NCI-H2196 treated with DMSO at 0.1 percent for 48 hours (cell line): ENCODE measurements around the gene ARVCF.
A peak's percentile ranks its signal among the peaks of the same experiment; 100 is the strongest.

ENCODE experiments used
- DNase-seq: peaks from one replicate; lab custom pipeline; 2025; ENCODE audit not compliant: unreplicated experiment; lab: John Stamatoyannopoulos, UW

ARVCF gene

DNA sequence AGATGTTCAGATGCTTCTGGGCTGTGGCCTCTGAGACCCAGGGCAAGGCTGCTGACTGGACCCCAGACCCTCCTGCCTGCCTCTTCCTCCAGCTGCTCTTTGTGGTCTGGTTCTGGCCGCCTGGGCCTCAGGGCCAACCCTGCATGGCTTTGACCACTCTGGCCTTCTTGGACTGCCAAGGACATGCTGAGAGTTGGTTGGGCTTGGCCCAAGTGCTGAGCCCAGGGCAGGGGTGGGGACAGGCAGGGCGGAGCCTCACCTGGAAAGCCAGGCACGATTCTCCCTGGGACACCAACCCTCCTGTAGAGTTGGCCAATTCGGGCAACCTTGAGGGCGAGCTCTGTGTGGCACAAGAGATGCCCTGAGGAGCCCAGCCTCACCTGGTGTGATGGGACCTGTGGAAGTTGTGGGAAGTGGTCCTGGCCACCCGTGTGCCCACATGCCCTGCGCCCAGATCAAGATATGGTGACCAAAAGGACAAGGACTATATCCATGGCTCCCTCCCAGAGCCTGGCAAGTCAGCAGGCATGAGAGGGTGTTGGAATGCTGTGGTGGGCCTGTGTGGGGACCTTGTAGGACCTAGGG is 15.9 kb upstream of the ARVCF start:
- no peak for DNase-seq

GRCh38 chr22:20031732-20032406 is 15.2 kb upstream of the ARVCF start:
- no peak for DNase-seq

DNA sequence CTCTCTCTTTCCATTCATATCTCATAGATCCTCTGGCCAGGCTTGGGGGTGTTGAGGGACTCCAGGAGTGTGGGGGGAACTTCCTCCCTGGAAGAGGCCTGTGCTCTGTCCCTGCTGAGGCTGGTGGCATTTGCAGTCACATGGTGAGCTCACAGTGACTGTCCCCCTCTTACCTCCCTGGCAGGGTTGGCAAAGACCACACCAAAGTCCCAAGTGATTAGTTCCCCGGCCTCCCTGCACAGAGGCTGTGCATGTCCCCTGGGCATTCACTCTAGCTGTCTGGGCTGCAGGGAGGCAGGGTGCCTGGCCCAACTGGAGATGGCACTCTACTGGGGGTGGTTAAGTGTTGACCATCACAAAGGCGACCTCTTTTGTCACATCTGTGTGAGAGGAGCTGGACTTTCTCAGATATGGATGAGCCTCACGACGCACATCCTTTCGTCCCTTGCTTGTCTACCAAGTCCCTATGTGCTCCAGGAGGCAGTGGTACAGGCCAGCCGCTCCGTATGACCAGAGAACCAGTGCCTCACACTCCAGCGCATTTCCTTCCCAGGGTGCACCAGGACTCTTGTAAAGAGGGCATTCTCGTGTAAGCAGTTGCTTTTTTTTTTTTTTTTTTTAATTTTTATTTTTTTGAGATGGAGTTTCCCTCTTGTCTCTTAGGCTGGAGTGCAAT is 13.1 kb upstream of the ARVCF start:
- no peak for DNase-seq

DNA sequence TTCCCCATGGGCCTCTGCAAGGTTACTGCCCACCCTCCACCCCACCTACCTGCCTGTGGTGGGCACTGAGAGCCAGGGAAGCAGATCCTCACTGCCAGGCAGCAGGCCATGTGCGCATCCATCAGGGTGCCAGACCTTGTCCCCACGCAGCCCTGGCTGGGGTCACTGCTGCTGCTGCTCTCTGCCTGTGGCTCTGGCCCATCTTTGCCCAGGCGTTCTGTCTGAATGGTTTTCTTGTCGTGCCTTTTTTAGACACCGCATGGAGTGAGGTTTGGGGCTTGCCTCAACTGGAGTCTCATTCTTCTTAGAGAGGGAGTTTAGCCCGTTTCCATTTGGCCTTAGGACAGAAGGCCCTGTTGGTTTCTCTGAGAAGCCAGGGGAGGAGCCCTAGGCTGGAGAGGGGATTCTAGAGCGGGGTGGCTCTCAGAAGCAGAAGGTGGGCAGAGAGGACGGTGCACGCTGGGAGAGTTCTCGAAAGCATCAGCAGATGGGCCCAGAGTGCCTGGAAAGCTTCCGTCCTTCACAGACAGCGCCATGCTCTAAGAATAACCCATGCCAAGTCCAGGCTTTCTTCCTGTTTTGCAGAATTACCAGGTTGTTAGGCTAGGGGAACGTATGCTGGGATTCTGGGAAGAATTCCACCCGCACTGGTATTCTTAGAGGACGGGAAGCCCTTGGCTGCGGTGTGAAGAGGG is 12.4 kb upstream of the ARVCF start:
- no peak for DNase-seq

- no peak for DNase-seq
Measured at GRCh38 chr22:20027966-20028854, 11.6 kb upstream of the ARVCF start.

DNA sequence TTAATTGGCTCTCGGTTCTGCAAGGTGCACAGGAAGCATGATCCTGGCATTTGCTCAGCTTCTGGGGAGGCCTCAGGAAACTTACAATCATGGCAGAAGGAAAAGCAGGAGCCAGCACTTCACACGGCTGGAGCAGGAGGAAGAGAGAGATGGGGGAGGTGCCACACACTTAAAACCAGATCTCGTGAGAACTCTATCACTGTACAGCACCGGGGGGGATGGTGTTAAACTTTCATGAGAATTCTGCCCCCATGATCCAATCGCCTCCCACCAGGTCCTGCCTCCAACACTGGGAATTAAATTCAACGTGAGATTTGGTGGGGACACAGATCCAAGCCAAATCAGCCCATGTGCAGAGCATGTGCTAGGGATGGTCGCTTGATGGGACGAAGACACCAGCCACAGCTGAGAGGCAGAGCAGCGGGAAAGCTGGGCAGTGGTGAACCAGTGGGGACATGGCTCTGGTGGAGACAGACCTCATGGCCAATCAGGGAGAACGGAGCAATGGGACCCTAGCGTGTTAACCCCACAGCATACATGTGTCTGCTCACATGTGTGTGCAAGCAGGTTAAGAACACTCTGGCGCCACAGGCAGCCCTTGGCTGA is 10.5 kb upstream of the ARVCF start:
- no peak for DNase-seq

- DNase-seq, result no peak
Measured at GRCh38 chr22:20026204-20026908, 9.7 kb upstream of the ARVCF start.

DNA sequence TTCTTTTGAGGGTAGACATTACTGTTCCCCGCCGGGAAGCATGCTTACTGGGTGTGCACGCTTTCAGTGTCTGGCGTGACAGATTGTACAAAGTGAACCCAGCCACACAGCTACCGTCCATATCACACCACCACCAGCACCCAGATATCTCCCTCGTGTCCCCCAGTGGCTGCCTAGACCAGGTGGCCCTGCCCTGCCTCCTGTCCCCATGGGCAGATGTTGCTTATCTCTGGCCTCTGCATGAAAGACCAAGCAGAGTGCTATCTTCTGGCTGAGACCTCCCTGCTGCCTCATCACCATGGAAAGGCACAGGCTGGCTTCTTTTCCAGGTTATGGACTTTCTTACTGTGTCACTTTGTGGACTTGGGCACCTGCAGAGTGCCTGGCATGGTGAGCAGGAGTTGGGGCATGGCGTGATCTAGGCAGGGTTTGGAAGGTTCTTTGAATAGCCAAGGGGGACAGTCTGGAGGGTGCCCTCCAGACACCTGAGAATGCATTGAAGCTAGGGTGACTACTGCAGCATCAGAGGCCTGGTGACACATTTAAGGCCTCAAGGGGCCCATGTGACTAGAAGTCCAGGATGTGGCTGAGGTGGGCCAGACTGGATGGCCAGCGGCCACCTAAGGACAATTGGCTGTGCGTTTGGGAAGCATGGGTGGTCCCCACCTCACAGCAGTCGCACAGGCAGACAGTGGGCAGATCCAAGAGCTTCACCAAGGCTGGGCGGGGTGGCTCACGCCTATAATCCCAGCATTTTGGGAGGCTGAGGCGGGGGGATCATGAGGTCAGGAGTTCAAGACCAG is 9.0 kb upstream of the ARVCF start:
- DNase-seq, result no peak

GRCh38 chr22:20024650-20025397 is 8.2 kb upstream of the ARVCF start:
- DNase-seq, result no peak

GRCh38 chr22:20024225-20024624 is 7.6 kb upstream of the ARVCF start:
- no peak for DNase-seq

DNA sequence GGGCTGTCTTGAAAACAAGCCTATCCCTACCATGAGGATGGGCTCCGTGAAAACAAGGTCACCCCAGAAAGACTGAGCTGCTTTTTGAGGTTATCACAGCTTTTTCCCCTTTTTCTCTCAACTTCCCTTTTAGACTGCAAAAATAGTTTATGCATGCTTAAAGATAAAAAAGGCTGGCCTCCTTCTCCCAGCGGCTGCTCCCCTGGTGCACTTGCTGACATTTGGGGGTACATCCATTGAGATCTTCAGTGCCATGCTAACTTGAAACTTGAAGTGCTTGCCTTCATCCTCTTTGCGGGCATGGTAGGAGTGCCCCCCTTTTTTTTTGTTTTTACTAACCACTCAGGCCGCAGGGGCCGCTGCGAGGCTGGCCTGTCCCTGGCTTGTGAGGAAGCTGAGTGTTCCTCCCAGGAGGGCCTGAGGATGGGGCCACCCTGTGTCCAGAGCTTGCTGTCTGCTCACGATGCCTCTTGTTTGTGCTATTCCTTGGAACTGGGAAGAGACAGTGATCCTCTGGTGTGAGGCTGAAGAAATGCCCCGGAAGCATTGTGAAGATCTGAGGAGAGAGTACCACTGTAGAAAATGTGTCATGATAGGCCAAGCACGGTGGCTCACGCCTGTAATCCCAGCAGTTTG is 6.5 kb upstream of the ARVCF start:
- no peak for DNase-seq

GRCh38 chr22:20022231-20022977 is 5.8 kb upstream of the ARVCF start:
- DNase-seq, result no peak

DNA sequence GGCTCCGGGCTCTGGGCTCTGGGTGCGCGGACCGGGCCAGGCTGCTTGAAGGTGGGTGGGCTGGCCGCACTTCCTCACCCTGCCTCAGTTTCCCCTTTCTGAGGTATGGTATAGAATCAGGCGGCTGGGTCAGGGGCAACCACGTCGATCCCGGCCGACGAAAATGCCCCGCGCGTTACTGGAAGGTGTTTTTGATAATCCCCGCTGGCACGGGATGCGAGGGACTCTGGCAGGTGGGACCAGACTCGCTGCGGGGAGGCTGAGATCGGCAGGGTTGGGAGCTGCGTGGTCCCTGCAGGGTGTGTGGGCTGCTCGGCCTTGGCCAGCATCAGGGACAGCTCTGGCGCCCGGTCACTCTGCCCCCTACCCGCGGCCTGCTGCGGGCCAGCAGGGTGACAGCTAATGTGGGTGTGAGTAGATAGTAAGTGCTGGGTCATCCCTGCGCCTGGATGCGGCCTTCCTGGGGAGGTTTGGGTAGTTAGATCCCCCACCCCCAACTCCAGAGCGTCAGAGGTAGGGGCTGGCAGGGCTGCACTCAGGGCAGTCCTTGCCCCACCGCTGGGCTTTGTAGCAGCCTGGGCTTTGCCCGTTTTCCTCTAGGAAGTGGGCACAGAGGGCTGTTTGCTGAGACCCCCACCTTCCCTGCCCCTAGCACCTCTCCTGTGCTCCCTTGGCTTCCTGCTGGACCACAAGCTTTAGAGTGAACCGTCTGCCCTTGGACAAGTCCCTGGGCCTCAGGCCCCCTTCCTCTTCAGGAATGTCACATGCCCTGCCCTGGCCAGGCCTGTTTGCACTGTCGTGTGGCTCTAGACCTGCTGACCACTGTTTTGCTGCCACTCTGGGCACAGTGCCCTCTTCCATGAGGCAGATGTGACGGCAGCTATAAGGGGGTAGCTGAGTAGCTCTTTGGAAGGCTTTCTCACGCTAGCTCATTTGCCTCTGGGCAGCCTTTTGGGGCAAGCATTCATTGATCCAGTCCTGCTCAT is 4.9 kb upstream of the ARVCF start:
- DNase-seq, result no peak

- peak; percentile 40 for DNase-seq
Measured at GRCh38 chr22:20020533-20021195, 4.0 kb upstream of the ARVCF start, which contains the start of gene TANGO2. Gene TANGO2, plus strand, starts transcription at chr22:20021110. Its CDS starts 15,689 bp downstream, at chr22:20036799.
